ENCODE data around the gene NUAK1.

DNA sequence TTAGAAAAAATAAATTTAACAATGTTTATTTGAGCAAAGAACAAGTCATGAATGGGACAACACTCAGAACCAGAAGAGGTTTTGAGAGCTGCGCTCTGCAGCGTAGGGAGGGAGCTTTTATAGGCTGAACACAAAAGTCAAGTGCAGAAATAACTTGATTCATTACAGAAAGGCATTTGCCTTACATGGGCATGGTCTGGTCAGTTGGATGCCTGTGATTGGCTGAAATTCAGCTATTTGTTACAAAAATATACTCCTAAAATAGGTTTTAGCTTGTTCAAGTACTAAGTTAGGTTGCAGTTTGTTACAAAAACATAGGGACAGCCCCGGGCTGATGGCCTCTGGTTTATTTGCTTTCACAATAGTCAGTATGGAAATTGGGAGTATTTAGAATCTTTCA lies 118.0 kb downstream of the NUAK1 start:
- no peak for TF ChIP-seq EZH2 (IDR thresholded peaks at IDR 0.05; ENCODE audit: insufficient read depth, poor library complexity, severe bottlenecking)
- TF ChIP-seq EZH2phosphoT487 (IDR thresholded peaks at IDR 0.05; ENCODE audit: insufficient read depth, low read depth), result no peak

Measured in GM23248 (cell line).